Left lung (tissue), 10 donors: Measurements from ENCODE around the gene ADO. TPM values are rescaled to one million over a fixed set of nuclear protein-coding genes. Genes with fewer than 3 reads are reported as not detected.

ENCODE experiments used
- ATAC-seq: fragments of 200-7000 bp; cut with Tn5 transposase; one replicate; pipeline ENCODE4 v1.9.1; 2020; ENCODE audit warnings: moderate library complexity
- DNase-seq, 4 donors: peaks; one replicate each; pipeline ENCODE4 v3.0.0-alpha.2; 2013 to 2020
- H3K27ac ChIP-seq, 2 donors: fragments of 200-600 bp; sonication (generic) in 1 of 2; one replicate each; pipeline versions ENCODE4 v1.5.0 to v1.8.0; 2020 to 2021
- H3K27me3 ChIP-seq, 2 donors: fragments of 200-600 bp; sonication (generic) in 1 of 2; one replicate each; pipeline versions ENCODE4 v1.5.0 to v1.8.0; 2020 to 2021
- H3K36me3 ChIP-seq, 2 donors: fragments of 200-600 bp; sonication (generic) in 1 of 2; one replicate each; pipeline versions ENCODE4 v1.5.0 to v1.8.0; 2020 to 2021
- H3K4me1 ChIP-seq, 2 donors: fragments of 200-600 bp; one replicate each; pipeline ENCODE4 v1.8.0; 2021
- H3K4me3 ChIP-seq, 2 donors: fragments of 200-600 bp; sonication (generic) in 1 of 2; one replicate each; pipeline versions ENCODE4 v1.5.0 to v1.8.0; 2020 to 2021; ENCODE audit warnings: mild to moderate bottlenecking in 1 of 2
- H3K9me3 ChIP-seq, 2 donors: fragments of 200-600 bp; sonication (generic) in 1 of 2; one replicate each; pipeline versions ENCODE4 v1.5.0 to v1.8.0; 2020 to 2021
- intact Hi-C, 2 donors: fragments of 100-400 bp; cut with DNase I; formaldehyde crosslinking; loops; one replicate each; pipeline versions ENCODE4 v1.11.2 to v1.14.2; 2022
- polyA plus RNA-seq, 6 donors: library from polyadenylated mRNA; unstranded; fragments of 120-200 nt; gene quantifications; one replicate each; pipeline ENCODE4 v1.2.1, GENCODE V29; 2013; ENCODE audit not compliant: insufficient read length in 6 of 6
- total RNA-seq, 2 donors: library from RNA; stranded (reverse); fragmentation: NEBNext Ultra II Directional; extraction: Animal tissue kit (Norgen Biotek cat#: 25700); gene quantifications; one replicate each; pipeline ENCODE4 v1.2.1, GENCODE V29; 2021
- TF ChIP-seq, protein P1 (sequence below), 2 donors: fragments of 200-600 bp; sonication (generic) in 1 of 2; IDR thresholded peaks; one replicate each; pipeline versions ENCODE4 v1.5.0 to v1.8.0; 2021; ENCODE audit warnings: antibody characterized with exemption in 2 of 2
- donor health status: DM: no; HTN: yes; CAD: no.
- donor health status: DM: no; HTN: no; CAD: no.

Gene ADO
- total and polyA plus RNA-seq, 8 donors = 17.0 to 24.1 (median 20.0) TPM

DNA sequence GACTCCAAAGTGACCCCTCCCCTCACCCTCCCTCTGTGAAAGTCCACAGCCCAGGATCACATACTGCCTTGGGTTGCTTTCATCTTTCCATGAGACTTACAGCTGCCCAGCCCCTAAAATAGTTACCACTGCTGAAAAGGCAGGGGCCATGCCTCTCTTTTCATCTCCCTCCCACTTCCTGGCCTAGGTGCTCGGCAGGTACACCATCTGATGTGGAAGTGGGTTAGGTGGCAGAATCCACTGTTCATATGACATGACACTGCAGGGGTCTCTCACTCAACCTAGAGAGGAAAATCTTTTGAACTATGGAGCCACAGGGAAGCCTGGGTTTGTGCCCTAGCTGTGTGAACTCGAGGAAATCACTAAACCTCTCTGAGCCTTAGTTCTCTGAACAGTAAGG is 38.8 kb upstream of the ADO start:
- peaks cover 0 to 7% of the 10 kb centered on the region in 2 donors for H3K4me1 ChIP-seq
- DNase-seq = no peak
- H3K27ac ChIP-seq = no peak overlapping the region
- no peaks in the 10 kb centered on the region for H3K9me3 ChIP-seq
- TF ChIP-seq, protein P1, sequence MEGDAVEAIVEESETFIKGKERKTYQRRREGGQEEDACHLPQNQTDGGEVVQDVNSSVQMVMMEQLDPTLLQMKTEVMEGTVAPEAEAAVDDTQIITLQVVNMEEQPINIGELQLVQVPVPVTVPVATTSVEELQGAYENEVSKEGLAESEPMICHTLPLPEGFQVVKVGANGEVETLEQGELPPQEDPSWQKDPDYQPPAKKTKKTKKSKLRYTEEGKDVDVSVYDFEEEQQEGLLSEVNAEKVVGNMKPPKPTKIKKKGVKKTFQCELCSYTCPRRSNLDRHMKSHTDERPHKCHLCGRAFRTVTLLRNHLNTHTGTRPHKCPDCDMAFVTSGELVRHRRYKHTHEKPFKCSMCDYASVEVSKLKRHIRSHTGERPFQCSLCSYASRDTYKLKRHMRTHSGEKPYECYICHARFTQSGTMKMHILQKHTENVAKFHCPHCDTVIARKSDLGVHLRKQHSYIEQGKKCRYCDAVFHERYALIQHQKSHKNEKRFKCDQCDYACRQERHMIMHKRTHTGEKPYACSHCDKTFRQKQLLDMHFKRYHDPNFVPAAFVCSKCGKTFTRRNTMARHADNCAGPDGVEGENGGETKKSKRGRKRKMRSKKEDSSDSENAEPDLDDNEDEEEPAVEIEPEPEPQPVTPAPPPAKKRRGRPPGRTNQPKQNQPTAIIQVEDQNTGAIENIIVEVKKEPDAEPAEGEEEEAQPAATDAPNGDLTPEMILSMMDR (IDR thresholded peaks at IDR 0.05) = no peak
- no peaks in the 10 kb centered on the region for H3K27me3 ChIP-seq
- H3K4me3 ChIP-seq = no peak overlapping the region
- no peaks in the 10 kb centered on the region for H3K36me3 ChIP-seq
- intact Hi-C loops = no loop called here
- ATAC-seq = no peak

DNA sequence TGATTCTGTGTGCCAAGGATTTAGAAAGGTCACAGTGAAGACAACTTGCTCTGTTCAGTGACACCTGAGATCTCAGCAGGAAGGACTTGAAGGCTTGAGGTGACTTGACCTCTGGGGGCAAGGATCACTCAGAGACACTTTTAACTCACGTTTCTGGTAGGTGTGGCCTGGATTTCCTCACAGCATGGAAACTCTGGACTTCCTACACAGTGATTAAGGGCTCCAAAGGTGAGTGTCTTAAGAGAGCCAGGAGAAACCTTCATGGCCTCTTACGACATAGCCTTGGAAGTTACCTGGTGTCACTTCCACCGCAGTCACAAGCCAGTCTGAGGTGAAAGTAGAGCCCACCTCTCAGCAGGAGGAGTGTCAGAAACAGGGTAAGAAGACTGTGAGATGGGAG is 38.1 kb upstream of the ADO start:
- no peak overlapping the region for H3K27ac ChIP-seq
- H3K4me1 ChIP-seq = peaks cover 0 to under 1% of the 10 kb centered on the region in 2 donors
- no peak overlapping the region for H3K4me3 ChIP-seq
- no peak for DNase-seq
- ATAC-seq = peak; percentile 84
- H3K27me3 ChIP-seq = no peaks in the 10 kb centered on the region
- intact Hi-C loops = no loop called here
- no peaks in the 10 kb centered on the region for H3K9me3 ChIP-seq
- no peaks in the 10 kb centered on the region for H3K36me3 ChIP-seq
- TF ChIP-seq, protein P1 (IDR thresholded peaks at IDR 0.05) = no peak

- intact Hi-C loops = no loop called here
- no peak for DNase-seq
- ATAC-seq = peak; percentile 26
Observed at GRCh38 chr10:62769574-62770242, 34.8 kb upstream of the ADO start.

DNA sequence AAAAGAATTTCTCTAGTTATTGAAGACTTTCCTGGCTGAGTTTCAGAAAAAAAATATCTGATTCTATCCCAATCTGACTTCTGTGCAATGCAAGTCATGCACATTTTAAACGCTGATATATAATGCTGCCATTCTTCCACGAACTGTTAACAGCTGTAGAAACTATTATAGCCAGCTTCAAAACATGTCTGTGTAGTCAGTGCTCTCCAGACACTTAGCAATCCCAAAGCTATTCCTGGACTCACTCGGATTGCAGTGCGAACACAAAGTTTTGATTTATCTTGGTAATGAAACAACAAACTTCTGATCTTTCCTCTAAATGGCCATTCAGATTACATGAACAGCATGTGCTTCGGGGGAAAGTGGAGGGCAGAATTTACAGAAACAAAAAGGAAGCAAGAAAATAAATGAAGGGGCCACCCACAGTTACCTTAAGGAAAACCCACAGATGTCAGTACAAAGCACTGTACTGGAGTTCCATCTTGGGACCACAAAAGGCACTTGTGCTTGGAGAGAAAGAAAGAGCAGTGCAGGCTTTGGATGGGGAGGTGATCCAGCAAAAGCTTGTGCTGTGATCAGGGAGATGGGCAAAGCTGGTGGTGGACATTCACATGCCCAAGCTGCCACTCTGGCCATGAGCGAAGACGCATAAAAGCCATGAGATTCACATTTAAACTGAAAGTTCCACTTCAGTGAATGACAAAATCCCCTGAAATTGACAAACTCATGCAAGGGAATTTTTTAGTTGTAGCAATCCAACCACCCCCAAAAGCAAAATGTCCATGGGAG is 32.1 kb upstream of the ADO start:
- ATAC-seq = no peak
- H3K36me3 ChIP-seq = no peaks in the 10 kb centered on the region
- DNase-seq = peak in 2 of 4 donors; percentile 43 to 54
- H3K4me3 ChIP-seq = no peak overlapping the region
- TF ChIP-seq, protein P1 (IDR thresholded peaks at IDR 0.05) = no peak
- intact Hi-C loops = no loop called here
- H3K4me1 ChIP-seq = no peaks in the 10 kb centered on the region
- H3K27ac ChIP-seq = no peak overlapping the region
- H3K9me3 ChIP-seq = no peaks in the 10 kb centered on the region
- no peaks in the 10 kb centered on the region for H3K27me3 ChIP-seq

More at GRCh38 chr10:62769574-62770242, 34.8 kb upstream of the ADO start:
- Histone ChIP-seq H3K4me3 (no peak overlapping the region), H3K9me3 (no peaks in the 10 kb centered on the region), H3K27me3 (no peaks in the 10 kb centered on the region), H3K36me3 (no peaks in the 10 kb centered on the region), H3K27ac (no peak overlapping the region), H3K4me1 (no peaks in the 10 kb centered on the region)
- TF ChIP-seq, protein P1 (IDR thresholded peaks at IDR 0.05) = no peak

GRCh38 chr10:62778125-62778524 is 26.4 kb upstream of the ADO start:
- ATAC-seq (no peak), DNase-seq (no peak)
- H3K4me3 ChIP-seq = no peak overlapping the region
- intact Hi-C loops = no loop called here
- no peak overlapping the region for H3K27ac ChIP-seq
- no peaks in the 10 kb centered on the region for H3K27me3 ChIP-seq
- no peaks in the 10 kb centered on the region for H3K9me3 ChIP-seq
- peaks cover 0 to 5% of the 10 kb centered on the region in 2 donors for H3K4me1 ChIP-seq
- H3K36me3 ChIP-seq = no peaks in the 10 kb centered on the region
- TF ChIP-seq, protein P1 (IDR thresholded peaks at IDR 0.05) = no peak
